ENCODE results near the gene MIB2. TPM values are rescaled to one million over a fixed set of nuclear protein-coding genes. Genes with fewer than 3 reads are reported as not detected.
"Not testable (repeated sequence)": the region's sequence is repeated elsewhere in the genome, so short reads cannot be mapped to it uniquely, and the experiment has no call there.

The MIB2 gene
- total and polyA plus RNA-seq, 10 of the 15 experiments (the other 5 are each of a cell fraction or from before 2014, with no cell fraction given): 0.42 to 26.8 (median 10.9) TPM; not detected in 1

DNA sequence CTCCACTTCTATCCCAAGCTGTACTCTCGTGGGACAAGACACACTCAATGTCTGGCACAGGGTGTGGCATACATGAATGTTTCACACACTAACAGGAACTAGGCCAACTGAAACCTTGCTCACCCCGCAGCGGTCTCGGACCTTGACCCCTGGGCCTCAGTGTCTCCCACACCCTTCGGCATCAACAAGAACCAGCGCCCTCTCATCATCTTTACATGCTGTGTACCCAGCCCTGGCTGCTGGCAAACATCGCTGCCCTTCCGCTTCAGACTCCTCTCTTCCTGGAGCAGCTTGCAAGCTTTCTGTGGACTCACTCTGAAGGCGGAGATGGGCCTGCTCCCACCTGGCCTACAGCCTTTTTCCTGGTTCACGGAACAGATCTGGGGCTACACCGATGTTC, 33.0 kb downstream of the MIB2 start:
- H3K4me2 ChIP-seq (ENCODE audit: control insufficient read depth, insufficient read depth); H3K9me3 ChIP-seq (replicated peaks; ENCODE audit: control insufficient read depth, insufficient read depth, low read length); RAD21 ChIA-PET (ENCODE audit: unreplicated experiment); POLR2A ChIA-PET; H3K4me3 ChIP-seq; SMC1A ChIA-PET (ENCODE audit: uncharacterized antibody, unreplicated experiment); in situ Hi-C loops (cut with MboI); ATAC-seq; H2AFZ ChIP-seq (ENCODE audit: control insufficient read depth, low read depth, low read length); H4K20me1 ChIP-seq (ENCODE audit: control insufficient read depth, insufficient read depth); DNase-seq (ENCODE audit: low read depth, low spot score); H3K27ac ChIP-seq (ENCODE audit: control insufficient read depth, insufficient read depth); H3K4me1 ChIP-seq (ENCODE audit: control insufficient read depth, insufficient read depth, low read length); H3K9ac ChIP-seq (ENCODE audit: control insufficient read depth, insufficient read depth, low read length); BruUV-seq (replicated peaks); CTCF ChIA-PET; intact Hi-C loops (cut with micrococcal nuclease; ENCODE audit: unreplicated experiment); H3K79me2 ChIP-seq (ENCODE audit: control insufficient read depth, insufficient read depth, low read length); H3K27me3 ChIP-seq (replicated peaks in 1 of 2; ENCODE audit: control insufficient read depth in 2 of 2, insufficient read depth in 2 of 2, low read length in 1 of 2); FAIRE-seq: not testable (repeated sequence)
- H3K36me3 ChIP-seq (ENCODE audit: control insufficient read depth in 2 of 2, insufficient read depth in 2 of 2, low read length in 1 of 2): peaks cover 3 to 16% of the 10 kb centered on the region in 2 experiments; a peak in 3 of 4 replicates
- 80% methylated on average over 11 of the region's 11 CpGs for WGBS (ENCODE audit: insufficient coverage, insufficient replicate concordance, low lambda C conversion rate, missing lambda C conversion rate)

- Histone ChIP-seq H3K9ac (ENCODE audit: control insufficient read depth, insufficient read depth, low read length) (peak within 1 kb of the TSS; percentile 89), H3K4me3 (peak within 1 kb of the TSS; percentile 68), H2AFZ (ENCODE audit: control insufficient read depth, low read depth, low read length) (peak within 1 kb of the TSS; percentile 90), H3K4me2 (ENCODE audit: control insufficient read depth, insufficient read depth) (peak within 1 kb of the TSS; percentile 74; the same call in 1 of the 2 replicates), H3K27ac (ENCODE audit: control insufficient read depth, insufficient read depth) (peak within 1 kb of the TSS; percentile 96), H3K36me3 (ENCODE audit: control insufficient read depth in 2 of 2, insufficient read depth in 2 of 2, low read length in 1 of 2) (peaks cover 1 to 13% of the 10 kb centered on the region in 2 experiments; a peak in 3 of 4 replicates)
- FAIRE-seq: peak; percentile 98
- RAD21 ChIA-PET (ENCODE audit: unreplicated experiment); H3K9me3 ChIP-seq (replicated peaks; ENCODE audit: control insufficient read depth, insufficient read depth, low read length); BruUV-seq (replicated peaks); CTCF ChIA-PET; H4K20me1 ChIP-seq (ENCODE audit: control insufficient read depth, insufficient read depth); in situ Hi-C loops (cut with MboI); H3K79me2 ChIP-seq (ENCODE audit: control insufficient read depth, insufficient read depth, low read length); H3K27me3 ChIP-seq (replicated peaks in 1 of 2; ENCODE audit: control insufficient read depth in 2 of 2, insufficient read depth in 2 of 2, low read length in 1 of 2); POLR2A ChIA-PET; H3K4me1 ChIP-seq (ENCODE audit: control insufficient read depth, insufficient read depth, low read length): not testable (repeated sequence)
- DNase-seq (ENCODE audit: low read depth, low spot score): peak; percentile 87
- under 1% methylated on average over 54 of the region's 96 CpGs for WGBS (ENCODE audit: insufficient coverage, insufficient replicate concordance, low lambda C conversion rate, missing lambda C conversion rate)
- peak; percentile 94 for ATAC-seq
- SMC1A ChIA-PET (ENCODE audit: uncharacterized antibody, unreplicated experiment): interaction anchor here (0.6 kb wide), 1 partner anchor 42 kb away, joined by 3 read pairs; no protein-coding TSS in a partner anchor
- intact Hi-C loops (cut with micrococcal nuclease; ENCODE audit: unreplicated experiment): loop anchor here (5.0 kb wide), 1 partner anchor 63 kb away; the partner anchor contains the start of gene CDK11A
- TF ChIP-seq, protein P1, sequence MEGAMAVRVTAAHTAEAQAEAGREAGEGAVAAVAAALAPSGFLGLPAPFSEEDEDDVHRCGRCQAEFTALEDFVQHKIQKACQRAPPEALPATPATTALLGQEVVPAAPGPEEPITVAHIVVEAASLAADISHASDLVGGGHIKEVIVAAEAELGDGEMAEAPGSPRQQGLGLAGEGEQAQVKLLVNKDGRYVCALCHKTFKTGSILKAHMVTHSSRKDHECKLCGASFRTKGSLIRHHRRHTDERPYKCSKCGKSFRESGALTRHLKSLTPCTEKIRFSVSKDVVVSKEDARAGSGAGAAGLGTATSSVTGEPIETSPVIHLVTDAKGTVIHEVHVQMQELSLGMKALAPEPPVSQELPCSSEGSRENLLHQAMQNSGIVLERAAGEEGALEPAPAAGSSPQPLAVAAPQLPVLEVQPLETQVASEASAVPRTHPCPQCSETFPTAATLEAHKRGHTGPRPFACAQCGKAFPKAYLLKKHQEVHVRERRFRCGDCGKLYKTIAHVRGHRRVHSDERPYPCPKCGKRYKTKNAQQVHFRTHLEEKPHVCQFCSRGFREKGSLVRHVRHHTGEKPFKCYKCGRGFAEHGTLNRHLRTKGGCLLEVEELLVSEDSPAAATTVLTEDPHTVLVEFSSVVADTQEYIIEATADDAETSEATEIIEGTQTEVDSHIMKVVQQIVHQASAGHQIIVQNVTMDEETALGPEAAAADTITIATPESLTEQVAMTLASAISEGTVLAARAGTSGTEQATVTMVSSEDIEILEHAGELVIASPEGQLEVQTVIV (IDR thresholded peaks at IDR 0.05; ENCODE audit: borderline replicate concordance, partially characterized antibody): peak; percentile 94
- peak; percentile 60 for TF ChIP-seq HCFC1 (IDR thresholded peaks at IDR 0.05; ENCODE audit: low read length)
- peak; percentile 99 for TF ChIP-seq CREM (IDR thresholded peaks at IDR 0.05; ENCODE audit: low read depth)
- TF ChIP-seq CREB1 (IDR thresholded peaks at IDR 0.05; ENCODE audit: low read depth): peak; percentile 98
- TF ChIP-seq, protein P2, sequence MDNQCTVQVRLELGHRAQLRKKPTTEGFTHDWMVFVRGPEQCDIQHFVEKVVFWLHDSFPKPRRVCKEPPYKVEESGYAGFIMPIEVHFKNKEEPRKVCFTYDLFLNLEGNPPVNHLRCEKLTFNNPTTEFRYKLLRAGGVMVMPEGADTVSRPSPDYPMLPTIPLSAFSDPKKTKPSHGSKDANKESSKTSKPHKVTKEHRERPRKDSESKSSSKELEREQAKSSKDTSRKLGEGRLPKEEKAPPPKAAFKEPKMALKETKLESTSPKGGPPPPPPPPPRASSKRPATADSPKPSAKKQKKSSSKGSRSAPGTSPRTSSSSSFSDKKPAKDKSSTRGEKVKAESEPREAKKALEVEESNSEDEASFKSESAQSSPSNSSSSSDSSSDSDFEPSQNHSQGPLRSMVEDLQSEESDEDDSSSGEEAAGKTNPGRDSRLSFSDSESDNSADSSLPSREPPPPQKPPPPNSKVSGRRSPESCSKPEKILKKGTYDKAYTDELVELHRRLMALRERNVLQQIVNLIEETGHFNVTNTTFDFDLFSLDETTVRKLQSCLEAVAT (IDR thresholded peaks at IDR 0.05): peak; percentile 90
- 0 out of 2 replicates have a peak, but pooled peaks have one; percentile 21 for TF ChIP-seq RAD51 (IDR thresholded peaks at IDR 0.05)
- TF ChIP-seq POU2F2 (IDR thresholded peaks at IDR 0.05; ENCODE audit: borderline replicate concordance, low read depth, low read length): peak; percentile 26; the same call in 1 of the 3 replicates
- TF ChIP-seq IKZF1 (conservative IDR thresholded peaks at IDR 0.05): peak; percentile 84
- TF ChIP-seq FOXK2 (IDR thresholded peaks at IDR 0.05): peak; percentile 77
Observed at GRCh38 chr1:1658583-1659549, 43.6 kb downstream of the MIB2 start, which contains the start of gene CDK11B. Gene CDK11B (minus strand): TSS chr1:1659004. CDS start chr1:1657485, 1,519 bp downstream.
